GM23338 (cell line): ENCODE measurements around the gene PRKAR1B.

Experiments used
- CREB1 ChIP-seq: fragments of 250-450 bp; sonication (Bioruptor Pico); IDR thresholded peaks from 2 replicates; pipeline ENCODE4 v1.5.0; 2020; ENCODE audit warnings: low read depth, mild to moderate bottlenecking, moderate library complexity
- EZH2 ChIP-seq: fragments of 200-600 bp; sonication (generic); IDR thresholded peaks from one replicate; pipeline ENCODE4 v1.8.0; 2017; ENCODE audit warnings: antibody characterized with exemption, mild to moderate bottlenecking, low read depth; ENCODE audit not compliant: unreplicated experiment
- EZH2phosphoT487 ChIP-seq: fragments of 200-600 bp; sonication (generic); IDR thresholded peaks from one replicate; pipeline ENCODE4 v1.8.1; 2018; ENCODE audit warnings: antibody characterized with exemption; ENCODE audit not compliant: unreplicated experiment
- NANOG ChIP-seq: IDR thresholded peaks from 2 replicates; pipeline ENCODE4 v1.6.1; 2016; ENCODE audit warnings: antibody characterized with exemption, borderline replicate concordance
- POLR2AphosphoS5 ChIP-seq: IDR thresholded peaks from 2 replicates; pipeline ENCODE4 v1.6.1; 2016; ENCODE audit warnings: antibody characterized with exemption, low read depth
- STAT1 ChIP-seq: IDR thresholded peaks from one replicate; pipeline ENCODE4 v1.6.1; 2016; ENCODE audit warnings: antibody characterized with exemption; ENCODE audit not compliant: unreplicated experiment
- TF ChIP-seq, protein P1 (sequence below), 2 experiments: fragments of 200-600 bp in 1 of 2; sonication (generic) in 1 of 2; conservative IDR thresholded peaks; 2 replicates each; pipeline versions ENCODE4 v1.5.1 to v1.6.1; 2016 to 2017; ENCODE audit warnings: antibody characterized with exemption in 2 of 2, low read depth in 2 of 2, mild to moderate bottlenecking in 2 of 2, moderate library complexity in 1 of 2
- TF ChIP-seq, protein P2 (sequence below): IDR thresholded peaks from 2 replicates; pipeline ENCODE4 v1.6.1; 2016; ENCODE audit warnings: antibody characterized with exemption

DNA sequence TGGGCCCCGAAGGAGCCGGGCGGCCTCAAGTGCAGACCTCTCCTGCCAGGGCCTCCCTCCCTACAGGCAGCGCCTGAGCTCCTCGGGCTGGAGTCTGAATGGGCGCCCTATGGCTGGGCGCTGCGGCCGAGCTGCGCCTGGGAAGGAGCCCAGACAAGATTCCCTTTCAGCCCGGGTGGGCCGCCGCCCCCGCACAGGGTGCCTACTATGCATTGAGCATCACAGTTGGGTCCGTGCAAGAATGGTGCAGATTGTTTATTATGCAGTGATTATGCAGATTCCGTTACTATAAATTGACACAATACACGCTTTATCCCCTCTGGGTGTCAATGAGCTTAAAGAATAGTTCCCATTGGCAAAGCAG is 130.3 kb downstream of the PRKAR1B start:
- TF ChIP-seq POLR2AphosphoS5 (no peak), CREB1 (CRISPR knock-in tag) (no peak), STAT1 (no peak), EZH2 (no peak), NANOG (no peak), EZH2phosphoT487 (no peak)
- TF ChIP-seq, protein P1, sequence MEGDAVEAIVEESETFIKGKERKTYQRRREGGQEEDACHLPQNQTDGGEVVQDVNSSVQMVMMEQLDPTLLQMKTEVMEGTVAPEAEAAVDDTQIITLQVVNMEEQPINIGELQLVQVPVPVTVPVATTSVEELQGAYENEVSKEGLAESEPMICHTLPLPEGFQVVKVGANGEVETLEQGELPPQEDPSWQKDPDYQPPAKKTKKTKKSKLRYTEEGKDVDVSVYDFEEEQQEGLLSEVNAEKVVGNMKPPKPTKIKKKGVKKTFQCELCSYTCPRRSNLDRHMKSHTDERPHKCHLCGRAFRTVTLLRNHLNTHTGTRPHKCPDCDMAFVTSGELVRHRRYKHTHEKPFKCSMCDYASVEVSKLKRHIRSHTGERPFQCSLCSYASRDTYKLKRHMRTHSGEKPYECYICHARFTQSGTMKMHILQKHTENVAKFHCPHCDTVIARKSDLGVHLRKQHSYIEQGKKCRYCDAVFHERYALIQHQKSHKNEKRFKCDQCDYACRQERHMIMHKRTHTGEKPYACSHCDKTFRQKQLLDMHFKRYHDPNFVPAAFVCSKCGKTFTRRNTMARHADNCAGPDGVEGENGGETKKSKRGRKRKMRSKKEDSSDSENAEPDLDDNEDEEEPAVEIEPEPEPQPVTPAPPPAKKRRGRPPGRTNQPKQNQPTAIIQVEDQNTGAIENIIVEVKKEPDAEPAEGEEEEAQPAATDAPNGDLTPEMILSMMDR (conservative IDR thresholded peaks at IDR 0.05; ENCODE audit: low read depth in 2 of 2), result no peak
- TF ChIP-seq, protein P2, sequence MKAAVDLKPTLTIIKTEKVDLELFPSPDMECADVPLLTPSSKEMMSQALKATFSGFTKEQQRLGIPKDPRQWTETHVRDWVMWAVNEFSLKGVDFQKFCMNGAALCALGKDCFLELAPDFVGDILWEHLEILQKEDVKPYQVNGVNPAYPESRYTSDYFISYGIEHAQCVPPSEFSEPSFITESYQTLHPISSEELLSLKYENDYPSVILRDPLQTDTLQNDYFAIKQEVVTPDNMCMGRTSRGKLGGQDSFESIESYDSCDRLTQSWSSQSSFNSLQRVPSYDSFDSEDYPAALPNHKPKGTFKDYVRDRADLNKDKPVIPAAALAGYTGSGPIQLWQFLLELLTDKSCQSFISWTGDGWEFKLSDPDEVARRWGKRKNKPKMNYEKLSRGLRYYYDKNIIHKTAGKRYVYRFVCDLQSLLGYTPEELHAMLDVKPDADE, result no peak
